ENCODE data around the gene NOXO1. TPM values are rescaled to one million over a fixed set of nuclear protein-coding genes. Genes with fewer than 3 reads are reported as not detected.
"Not testable (repeated sequence)": the region's sequence is repeated elsewhere in the genome, so short reads cannot be mapped to it uniquely, and the experiment has no call there.

The NOXO1 gene
- total RNA-seq, 2 experiments from 2014 or later = 0.35 TPM; not detected in 1

- Mint-ChIP-seq H3K4me1 (peaks cover 17% of the 10 kb centered on the region), H3K36me3 (peaks cover 4% of the 10 kb centered on the region), H3K4me3 (peak overlapping the region; percentile 86), H3K27me3 (no peaks in the 10 kb centered on the region), H3K9me3 (no peaks in the 10 kb centered on the region), H3K27ac (no peak overlapping the region)
- no peak for DNase-seq
These were observed 39.9 kb downstream of the NOXO1 start for GRCh38 chr16:1941162-1942046.

GRCh38 chr16:1940273-1941161 lies 40.8 kb downstream of the NOXO1 start:
- Mint-ChIP-seq H3K9me3 (no peaks in the 10 kb centered on the region), H3K4me1 (peaks cover 17% of the 10 kb centered on the region), H3K4me3 (no peak overlapping the region), H3K27ac (no peak overlapping the region), H3K27me3 (no peaks in the 10 kb centered on the region), H3K36me3 (peaks cover 4% of the 10 kb centered on the region)
- no peak for DNase-seq

GRCh38 chr16:1939833-1940232 lies 41.4 kb downstream of the NOXO1 start:
- not testable (repeated sequence) for H3K36me3 Mint-ChIP-seq, H3K27me3 Mint-ChIP-seq, DNase-seq, H3K4me3 Mint-ChIP-seq, H3K9me3 Mint-ChIP-seq, H3K27ac Mint-ChIP-seq
- H3K4me1 Mint-ChIP-seq = peaks cover 17% of the 10 kb centered on the region

GRCh38 chr16:1938910-1939309 lies 42.4 kb downstream of the NOXO1 start:
- H3K9me3 Mint-ChIP-seq = no peaks in the 10 kb centered on the region
- peaks cover 4% of the 10 kb centered on the region for H3K36me3 Mint-ChIP-seq
- H3K27me3 Mint-ChIP-seq = no peaks in the 10 kb centered on the region
- no peak overlapping the region for H3K4me3 Mint-ChIP-seq
- no peak for DNase-seq
- H3K4me1 Mint-ChIP-seq = peaks cover 10% of the 10 kb centered on the region
- H3K27ac Mint-ChIP-seq = no peak overlapping the region

- peaks cover 4% of the 10 kb centered on the region for H3K36me3 Mint-ChIP-seq
- H3K27me3 Mint-ChIP-seq = no peaks in the 10 kb centered on the region
- no peak overlapping the region for H3K27ac Mint-ChIP-seq
- DNase-seq = no peak
- peaks cover 7% of the 10 kb centered on the region for H3K4me1 Mint-ChIP-seq
- no peak overlapping the region for H3K4me3 Mint-ChIP-seq
- no peaks in the 10 kb centered on the region for H3K9me3 Mint-ChIP-seq
These were observed 43.0 kb downstream of the NOXO1 start for GRCh38 chr16:1938316-1938715.

- no peaks in the 10 kb centered on the region for H3K27me3 Mint-ChIP-seq
- no peak overlapping the region for H3K4me3 Mint-ChIP-seq
- H3K4me1 Mint-ChIP-seq = peaks cover 4% of the 10 kb centered on the region
- no peaks in the 10 kb centered on the region for H3K9me3 Mint-ChIP-seq
- H3K27ac Mint-ChIP-seq = no peak overlapping the region
- no peak for DNase-seq
- H3K36me3 Mint-ChIP-seq = peaks cover 4% of the 10 kb centered on the region
These were observed 44.3 kb downstream of the NOXO1 start for GRCh38 chr16:1936945-1937479.

GRCh38 chr16:1933097-1933661 lies 48.1 kb downstream of the NOXO1 start:
- no peak for DNase-seq
- H3K36me3 Mint-ChIP-seq = no peaks in the 10 kb centered on the region
- H3K27ac Mint-ChIP-seq = no peak overlapping the region
- no peak overlapping the region for H3K4me3 Mint-ChIP-seq
- no peaks in the 10 kb centered on the region for H3K9me3 Mint-ChIP-seq
- H3K4me1 Mint-ChIP-seq = peaks cover 2% of the 10 kb centered on the region
- no peaks in the 10 kb centered on the region for H3K27me3 Mint-ChIP-seq

GRCh38 chr16:1932050-1933028 lies 48.9 kb downstream of the NOXO1 start:
- Mint-ChIP-seq H3K4me1 (peaks cover 2% of the 10 kb centered on the region), H3K9me3 (no peaks in the 10 kb centered on the region), H3K4me3 (no peak overlapping the region)

GRCh38 chr16:1930338-1930720 lies 50.9 kb downstream of the NOXO1 start:
- no peaks in the 10 kb centered on the region for H3K9me3 Mint-ChIP-seq
- no peak overlapping the region for H3K27ac Mint-ChIP-seq
- peaks cover 2% of the 10 kb centered on the region for H3K4me1 Mint-ChIP-seq
- H3K27me3 Mint-ChIP-seq = peaks cover 5% of the 10 kb centered on the region
- no peak overlapping the region for H3K4me3 Mint-ChIP-seq
- no peaks in the 10 kb centered on the region for H3K36me3 Mint-ChIP-seq
- no peak for DNase-seq

More at GRCh38 chr16:1932050-1933028, 48.9 kb downstream of the NOXO1 start:
- H3K27me3 Mint-ChIP-seq = no peaks in the 10 kb centered on the region
- no peaks in the 10 kb centered on the region for H3K36me3 Mint-ChIP-seq
- no peak for DNase-seq
- H3K27ac Mint-ChIP-seq = no peak overlapping the region

- peak; percentile 96 for DNase-seq
- peaks cover 5% of the 10 kb centered on the region for H3K27me3 Mint-ChIP-seq
- H3K36me3 Mint-ChIP-seq = no peaks in the 10 kb centered on the region
- no peaks in the 10 kb centered on the region for H3K9me3 Mint-ChIP-seq
- peaks cover 2% of the 10 kb centered on the region for H3K4me1 Mint-ChIP-seq
- H3K4me3 Mint-ChIP-seq = no peak overlapping the region
- H3K27ac Mint-ChIP-seq = no peak overlapping the region
These were observed 51.5 kb downstream of the NOXO1 start for GRCh38 chr16:1929578-1930337.

- peak overlapping the region; percentile 44 for H3K4me3 Mint-ChIP-seq
- DNase-seq = no peak
- no peaks in the 10 kb centered on the region for H3K36me3 Mint-ChIP-seq
- H3K9me3 Mint-ChIP-seq = no peaks in the 10 kb centered on the region
- H3K27ac Mint-ChIP-seq = no peak overlapping the region
- peaks cover 2% of the 10 kb centered on the region for H3K4me1 Mint-ChIP-seq
- peaks cover 9% of the 10 kb centered on the region for H3K27me3 Mint-ChIP-seq
These were observed 52.2 kb downstream of the NOXO1 start for GRCh38 chr16:1929105-1929504.

Data from activated naive CD8-positive, alpha-beta T cell treated with anti-CD3 and anti-CD28 coated beads for 36 hours (primary cell).